HUES48 (cell line): Measurements from ENCODE around the gene SAMSN1.
"Not testable (repeated sequence)": the region's sequence is repeated elsewhere in the genome, so short reads cannot be mapped to it uniquely, and the experiment has no call there.

Experiments used
- H3K27ac ChIP-seq: one replicate; pipeline ENCODE4 v1.7.0; 2013; ENCODE audit warnings: low read depth, low read length, inconsistent platforms
- H3K27me3 ChIP-seq: 2 replicates; pipeline ENCODE4 v1.6.1; 2013; ENCODE audit warnings: mild to moderate bottlenecking, low read length; ENCODE audit not compliant: control insufficient read depth, insufficient read depth
- H3K36me3 ChIP-seq: 2 replicates; pipeline ENCODE4 v1.6.1; 2013; ENCODE audit warnings: low read length; ENCODE audit not compliant: control insufficient read depth, insufficient read depth
- H3K4me1 ChIP-seq: 2 replicates; pipeline ENCODE4 v1.6.1; 2013; ENCODE audit warnings: mild to moderate bottlenecking, low read length; ENCODE audit not compliant: control insufficient read depth, insufficient read depth
- H3K4me3 ChIP-seq: 2 replicates; pipeline ENCODE4 v1.5.1; 2013; ENCODE audit warnings: mild to moderate bottlenecking, low read depth, low read length
- H3K9ac ChIP-seq: 2 replicates; pipeline ENCODE4 v1.6.1; 2013; ENCODE audit warnings: mild to moderate bottlenecking, low read depth, low read length, moderate library complexity
- H3K9me3 ChIP-seq: 2 replicates; pipeline ENCODE4 v1.6.1; 2013; ENCODE audit warnings: low read length; ENCODE audit not compliant: control insufficient read depth, insufficient read depth

Gene SAMSN1

GRCh38 chr21:14499316-14499715, 46.8 kb downstream of the SAMSN1 start:
- no peak overlapping the region for H3K4me3 ChIP-seq
- peaks cover 20% of the 10 kb centered on the region for H3K4me1 ChIP-seq
- H3K36me3 ChIP-seq, result no peaks in the 10 kb centered on the region
- H3K27me3 ChIP-seq, result no peaks in the 10 kb centered on the region
- no peak overlapping the region for H3K9ac ChIP-seq
- H3K9me3 ChIP-seq, result no peaks in the 10 kb centered on the region
- no peak overlapping the region for H3K27ac ChIP-seq

GRCh38 chr21:14497825-14498224, 48.3 kb downstream of the SAMSN1 start:
- Histone ChIP-seq H3K9ac (no peak overlapping the region), H3K4me1 (peaks cover 20% of the 10 kb centered on the region), H3K9me3 (no peaks in the 10 kb centered on the region), H3K27ac (no peak overlapping the region), H3K27me3 (no peaks in the 10 kb centered on the region), H3K36me3 (no peaks in the 10 kb centered on the region), H3K4me3 (no peak overlapping the region)

DNA sequence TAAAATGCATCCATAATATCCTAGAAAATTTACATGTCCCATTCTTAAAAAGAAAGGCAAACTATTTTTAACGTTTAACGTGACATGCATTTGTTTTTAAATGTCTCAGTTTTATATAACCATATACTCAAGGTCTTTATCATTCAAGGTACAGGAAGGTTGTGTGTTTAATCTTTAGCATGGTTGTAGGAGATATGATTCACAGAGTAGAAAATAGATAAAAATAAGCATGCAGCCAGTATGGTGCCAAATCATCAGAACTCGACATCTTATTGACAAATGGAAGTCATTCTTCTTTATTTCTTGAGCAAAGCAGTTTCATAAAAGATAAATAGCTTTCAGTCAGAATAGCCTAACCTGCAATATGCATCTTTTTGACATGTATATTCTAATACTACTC, 51.0 kb downstream of the SAMSN1 start:
- no peak overlapping the region for H3K4me3 ChIP-seq
- no peaks in the 10 kb centered on the region for H3K27me3 ChIP-seq
- H3K27ac ChIP-seq, result no peak overlapping the region
- H3K4me1 ChIP-seq, result peaks cover 14% of the 10 kb centered on the region
- no peaks in the 10 kb centered on the region for H3K9me3 ChIP-seq
- H3K36me3 ChIP-seq, result no peaks in the 10 kb centered on the region
- H3K9ac ChIP-seq, result no peak overlapping the region

DNA sequence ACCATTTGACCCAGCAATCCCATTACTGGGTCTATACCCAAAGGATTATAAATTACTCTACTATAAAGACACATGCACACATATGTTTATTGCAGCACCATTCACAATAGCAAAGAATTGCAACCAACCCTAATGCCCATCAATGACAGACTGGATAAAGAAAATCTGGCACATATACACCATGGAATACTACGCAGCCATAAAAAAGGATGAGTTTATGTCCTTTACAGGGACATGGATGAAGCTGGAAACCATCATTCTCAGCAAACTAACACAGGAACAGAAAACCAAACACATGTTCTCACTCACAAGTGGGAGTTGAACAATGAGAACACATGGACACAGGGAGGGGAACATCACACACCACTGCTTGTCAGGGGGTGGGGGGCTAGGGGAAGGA, 51.9 kb downstream of the SAMSN1 start:
- H3K36me3 ChIP-seq, H3K9ac ChIP-seq, H3K9me3 ChIP-seq, H3K4me3 ChIP-seq, H3K27ac ChIP-seq, H3K27me3 ChIP-seq: not testable (repeated sequence)
- H3K4me1 ChIP-seq, result peaks cover 13% of the 10 kb centered on the region; the same call in 1 of the 2 replicates

DNA sequence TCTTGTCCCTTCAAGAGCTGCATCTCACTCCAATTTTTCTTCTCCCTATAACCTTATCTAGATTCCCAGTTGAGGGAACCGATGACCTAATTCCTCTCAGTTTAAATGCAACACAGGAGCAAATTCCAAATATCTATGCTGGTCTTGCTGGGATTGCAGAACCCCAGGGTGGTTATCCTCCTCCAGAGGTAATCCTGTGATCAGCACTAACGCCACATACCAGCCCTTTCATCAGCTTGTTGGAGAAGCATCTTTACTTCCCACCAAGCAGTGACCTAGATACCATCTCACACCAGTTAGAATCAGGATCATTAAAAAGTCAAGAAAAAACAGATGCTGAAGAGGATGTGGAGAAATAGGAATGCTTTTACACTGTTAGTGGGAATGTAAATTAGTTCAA, 52.4 kb downstream of the SAMSN1 start:
- H3K9me3 ChIP-seq, result no peaks in the 10 kb centered on the region
- no peaks in the 10 kb centered on the region for H3K36me3 ChIP-seq
- no peak overlapping the region for H3K4me3 ChIP-seq
- H3K27ac ChIP-seq, result no peak overlapping the region
- H3K4me1 ChIP-seq, result peaks cover 9% of the 10 kb centered on the region; the same call in 1 of the 2 replicates
- no peaks in the 10 kb centered on the region for H3K27me3 ChIP-seq
- no peak overlapping the region for H3K9ac ChIP-seq

DNA sequence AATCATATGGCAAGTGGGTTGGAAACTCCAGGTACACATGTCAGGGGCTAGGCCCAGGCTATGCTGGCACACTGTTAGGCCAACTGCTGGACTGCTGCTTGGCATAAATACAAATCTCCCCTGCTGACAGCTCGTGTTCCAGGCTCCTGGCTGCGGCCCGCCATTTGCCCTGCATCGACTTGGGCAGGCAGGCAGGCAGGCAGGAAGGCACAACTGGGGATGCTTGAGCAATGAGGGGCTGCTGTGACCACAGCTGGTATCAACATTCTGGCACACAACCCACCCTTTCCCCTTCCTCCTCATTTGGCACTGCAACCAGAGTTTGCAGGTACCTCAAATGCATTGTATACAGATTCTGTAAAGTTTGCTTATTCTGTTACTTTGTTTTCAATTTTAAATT, 53.2 kb downstream of the SAMSN1 start:
- no peak overlapping the region for H3K4me3 ChIP-seq
- H3K27ac ChIP-seq, result no peak overlapping the region
- peaks cover 3% of the 10 kb centered on the region; the same call in 1 of the 2 replicates for H3K4me1 ChIP-seq
- no peaks in the 10 kb centered on the region for H3K9me3 ChIP-seq
- no peaks in the 10 kb centered on the region for H3K27me3 ChIP-seq
- no peak overlapping the region for H3K9ac ChIP-seq
- no peaks in the 10 kb centered on the region for H3K36me3 ChIP-seq

DNA sequence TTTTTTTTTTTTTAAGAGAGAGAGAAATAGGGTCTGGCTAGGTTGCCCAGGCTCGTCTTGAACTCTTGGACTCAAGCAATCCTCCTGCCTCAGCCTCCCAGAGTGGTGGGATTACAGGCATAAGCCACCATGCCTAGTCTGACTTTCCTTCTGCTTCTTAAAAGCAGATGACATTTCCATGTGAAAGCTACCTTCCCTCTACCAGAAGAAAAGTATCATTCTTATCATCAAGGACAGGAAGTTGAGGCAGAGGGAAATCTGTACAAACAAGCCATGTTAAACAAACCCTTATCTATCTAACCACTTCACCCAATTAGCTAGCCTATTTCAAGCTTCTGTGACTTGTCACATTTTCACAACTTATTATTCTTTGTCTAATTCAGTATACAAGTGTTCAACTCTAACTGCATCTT, 54.8 kb downstream of the SAMSN1 start:
- H3K27me3 ChIP-seq, result no peaks in the 10 kb centered on the region
- no peak overlapping the region for H3K4me3 ChIP-seq
- H3K9me3 ChIP-seq, result no peaks in the 10 kb centered on the region
- 0 out of 2 replicates have a peak, but pooled peaks cover 4% of the 10 kb centered on the region for H3K4me1 ChIP-seq
- H3K27ac ChIP-seq, result no peak overlapping the region
- no peak overlapping the region for H3K9ac ChIP-seq
- no peaks in the 10 kb centered on the region for H3K36me3 ChIP-seq

- no peak overlapping the region for H3K4me3 ChIP-seq
- no peak overlapping the region for H3K27ac ChIP-seq
- no peaks in the 10 kb centered on the region for H3K36me3 ChIP-seq
- H3K27me3 ChIP-seq, result no peaks in the 10 kb centered on the region
- H3K9me3 ChIP-seq, result no peaks in the 10 kb centered on the region
- no peak overlapping the region for H3K9ac ChIP-seq
- 0 out of 2 replicates have a peak, but pooled peaks cover 4% of the 10 kb centered on the region for H3K4me1 ChIP-seq
Observed at GRCh38 chr21:14488672-14489204, 57.4 kb downstream of the SAMSN1 start.

DNA sequence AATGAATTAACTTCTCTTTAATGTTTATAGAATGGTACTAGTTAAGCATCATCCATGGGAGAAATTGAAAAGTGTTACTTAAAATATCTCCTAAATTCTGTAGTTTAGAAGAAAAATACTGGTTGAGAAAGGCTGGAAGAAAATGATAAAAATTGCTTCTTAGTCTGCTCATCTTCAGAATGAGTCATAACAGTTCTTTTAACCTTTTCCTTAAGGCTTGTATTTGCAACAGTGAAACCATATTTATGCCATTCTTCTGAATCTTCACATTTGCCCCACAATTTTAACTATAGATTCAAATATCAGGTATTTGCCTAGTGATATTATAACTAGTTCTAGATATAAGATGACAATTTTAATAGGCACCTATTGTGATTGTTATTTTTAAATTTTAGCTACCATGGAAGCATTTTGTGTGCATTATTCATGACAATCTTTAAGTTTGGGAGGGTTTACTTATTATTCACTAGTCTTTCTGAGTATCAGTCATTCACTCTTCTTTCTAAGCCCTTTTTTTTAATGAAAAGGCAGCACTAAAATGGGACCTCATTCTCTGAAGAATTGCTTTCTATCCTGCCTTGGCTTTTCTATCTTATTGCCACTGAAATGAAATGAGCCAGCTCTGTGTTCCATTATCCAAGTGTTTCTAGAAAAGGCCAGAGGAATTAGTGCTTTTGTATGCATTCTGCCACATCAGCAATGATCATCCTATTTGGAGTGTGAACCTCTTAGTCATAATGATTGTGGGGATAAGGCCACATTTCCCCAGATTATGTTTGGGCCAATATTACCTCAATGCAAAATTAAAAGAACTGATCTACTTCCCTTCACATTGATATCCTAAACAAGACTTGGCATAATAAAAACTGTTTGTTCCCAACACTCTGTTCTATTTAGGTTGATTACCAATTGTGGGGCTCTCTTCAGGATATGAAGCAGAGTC, 58.4 kb downstream of the SAMSN1 start:
- H3K36me3 ChIP-seq, result no peaks in the 10 kb centered on the region
- no peak overlapping the region for H3K27ac ChIP-seq
- 0 out of 2 replicates have a peak, but pooled peaks cover 4% of the 10 kb centered on the region for H3K4me1 ChIP-seq
- H3K9me3 ChIP-seq, result no peaks in the 10 kb centered on the region
- no peak overlapping the region for H3K9ac ChIP-seq
- H3K4me3 ChIP-seq, result no peak overlapping the region
- H3K27me3 ChIP-seq, result no peaks in the 10 kb centered on the region

DNA sequence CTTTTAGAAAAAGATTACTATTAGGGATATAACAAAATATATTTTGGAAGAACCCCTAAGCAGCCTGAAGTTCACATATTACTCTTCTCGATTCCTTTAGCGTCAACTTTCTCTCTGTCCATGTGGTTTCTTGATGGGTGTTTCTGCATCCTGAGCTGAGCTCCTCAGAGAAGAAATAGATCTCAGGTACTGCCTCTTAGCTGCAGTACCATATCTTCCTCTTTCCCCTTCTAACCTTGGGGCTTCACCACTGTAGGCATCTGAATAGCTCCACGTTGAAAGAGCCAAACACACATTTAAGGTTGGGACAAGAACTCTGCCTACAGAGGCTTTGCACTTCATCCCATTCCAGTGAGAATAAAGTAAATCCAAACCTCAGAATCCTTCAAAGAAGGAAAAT, 59.2 kb downstream of the SAMSN1 start:
- Histone ChIP-seq H3K27me3 (no peaks in the 10 kb centered on the region), H3K36me3 (no peaks in the 10 kb centered on the region), H3K27ac (no peak overlapping the region), H3K9ac (no peak overlapping the region), H3K4me1 (0 out of 2 replicates have a peak, but pooled peaks cover 4% of the 10 kb centered on the region), H3K9me3 (no peaks in the 10 kb centered on the region), H3K4me3 (no peak overlapping the region)
